ENCODE results near the gene CNDP1.

The CNDP1 gene

DNA sequence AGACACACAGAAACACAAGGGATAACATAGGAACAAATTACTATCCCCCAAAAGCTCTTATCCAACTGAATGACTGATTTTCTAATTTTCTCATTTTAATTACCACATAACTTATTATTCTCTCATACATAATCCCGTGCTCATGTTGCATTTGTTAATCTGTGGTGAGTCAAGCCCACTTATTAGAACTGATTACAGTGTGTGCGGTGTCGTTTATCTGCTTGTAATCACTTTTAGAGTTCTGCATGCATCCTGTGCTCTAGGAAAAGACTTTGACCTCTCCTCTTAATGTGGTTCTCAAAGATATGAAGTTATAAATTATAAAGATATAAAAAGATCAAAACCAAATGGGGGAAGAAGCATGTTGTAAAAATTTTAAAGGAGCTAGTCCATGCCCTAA is 29.7 kb downstream of the CNDP1 start:
- no peak for TF ChIP-seq REST (IDR thresholded peaks at IDR 0.05; ENCODE audit: insufficient read depth in 1 of 2, low read depth in 2 of 2, low read length in 2 of 2)
- TF ChIP-seq POLR2AphosphoS5 (IDR thresholded peaks at IDR 0.05; ENCODE audit: low read depth, low read length) = no peak
- no peak for TF ChIP-seq FOXP2 (optimal IDR thresholded peaks at IDR 0.05; ENCODE audit: borderline replicate concordance, extremely low read depth, extremely low read length, insufficient read depth)
- TF ChIP-seq TAF1 (IDR thresholded peaks at IDR 0.05; ENCODE audit: borderline replicate concordance, insufficient read depth, low read length) = no peak
- TF ChIP-seq SIN3A (IDR thresholded peaks at IDR 0.05; ENCODE audit: borderline replicate concordance, insufficient read depth, low read length) = no peak

- no peak for TF ChIP-seq POLR2AphosphoS5 (IDR thresholded peaks at IDR 0.05; ENCODE audit: low read depth, low read length)
- no peak for TF ChIP-seq SIN3A (IDR thresholded peaks at IDR 0.05; ENCODE audit: borderline replicate concordance, insufficient read depth, low read length)
- TF ChIP-seq FOXP2 (optimal IDR thresholded peaks at IDR 0.05; ENCODE audit: borderline replicate concordance, extremely low read depth, extremely low read length, insufficient read depth) = no peak
- TF ChIP-seq TAF1 (IDR thresholded peaks at IDR 0.05; ENCODE audit: borderline replicate concordance, insufficient read depth, low read length) = no peak
- no peak for TF ChIP-seq REST (IDR thresholded peaks at IDR 0.05; ENCODE audit: insufficient read depth in 1 of 2, low read depth in 2 of 2, low read length in 2 of 2)
Measured at GRCh38 chr18:74567822-74568221, 33.5 kb downstream of the CNDP1 start.

DNA sequence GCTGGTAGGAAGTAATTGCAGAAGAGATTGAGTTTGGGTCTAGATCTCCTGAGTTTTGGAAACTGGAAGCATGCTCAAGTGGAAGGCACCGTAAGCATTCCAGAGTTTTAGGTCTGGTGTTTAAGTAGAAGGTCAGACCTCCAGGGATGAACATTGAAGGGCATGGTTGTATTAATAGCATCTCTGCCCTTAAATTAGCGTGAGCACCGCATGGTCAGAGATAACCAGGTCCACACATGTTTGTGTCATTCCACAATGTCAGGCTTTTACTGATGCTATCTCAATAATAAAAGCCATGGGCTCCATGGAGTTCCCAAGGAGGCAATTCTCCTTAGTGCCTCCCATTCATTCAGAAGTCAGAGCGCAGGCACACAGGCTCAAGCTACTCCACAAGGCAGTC is 35.1 kb downstream of the CNDP1 start:
- TF ChIP-seq REST (IDR thresholded peaks at IDR 0.05; ENCODE audit: insufficient read depth in 1 of 2, low read depth in 2 of 2, low read length in 2 of 2) = no peak
- TF ChIP-seq FOXP2 (optimal IDR thresholded peaks at IDR 0.05; ENCODE audit: borderline replicate concordance, extremely low read depth, extremely low read length, insufficient read depth) = no peak
- no peak for TF ChIP-seq POLR2AphosphoS5 (IDR thresholded peaks at IDR 0.05; ENCODE audit: low read depth, low read length)
- no peak for TF ChIP-seq SIN3A (IDR thresholded peaks at IDR 0.05; ENCODE audit: borderline replicate concordance, insufficient read depth, low read length)
- no peak for TF ChIP-seq TAF1 (IDR thresholded peaks at IDR 0.05; ENCODE audit: borderline replicate concordance, insufficient read depth, low read length)

DNA sequence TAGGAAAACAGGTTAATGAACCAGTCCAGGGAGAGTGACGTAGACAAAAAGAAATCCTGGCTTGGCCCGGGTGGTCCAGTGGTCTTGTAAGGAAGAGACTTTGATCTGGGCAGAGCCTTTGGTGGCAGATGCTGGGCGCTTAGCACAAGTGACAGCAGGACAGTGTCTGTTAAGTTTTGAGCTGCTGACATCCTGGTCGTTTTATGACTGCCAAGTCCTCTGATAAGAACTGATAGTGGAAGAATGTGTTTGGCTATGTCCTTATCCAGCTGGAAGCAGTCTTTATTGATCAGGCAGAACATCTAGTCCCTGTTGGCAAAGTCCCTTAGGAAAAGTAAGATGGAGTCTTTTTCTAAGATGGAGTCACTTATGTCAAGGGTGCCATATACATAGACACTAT is 36.0 kb downstream of the CNDP1 start:
- no peak for TF ChIP-seq TAF1 (IDR thresholded peaks at IDR 0.05; ENCODE audit: borderline replicate concordance, insufficient read depth, low read length)
- TF ChIP-seq REST (IDR thresholded peaks at IDR 0.05; ENCODE audit: insufficient read depth in 1 of 2, low read depth in 2 of 2, low read length in 2 of 2) = no peak
- no peak for TF ChIP-seq POLR2AphosphoS5 (IDR thresholded peaks at IDR 0.05; ENCODE audit: low read depth, low read length)
- TF ChIP-seq SIN3A (IDR thresholded peaks at IDR 0.05; ENCODE audit: borderline replicate concordance, insufficient read depth, low read length) = no peak
- no peak for TF ChIP-seq FOXP2 (optimal IDR thresholded peaks at IDR 0.05; ENCODE audit: borderline replicate concordance, extremely low read depth, extremely low read length, insufficient read depth)

Data from PFSK-1 (cell line).